A549 (cell line): Measurements from ENCODE around the gene SVIL.

ENCODE experiments used
- NFE2L2 ChIP-seq: fragments of 150-350 bp; conservative IDR thresholded peaks from 2 replicates; pipeline ENCODE4 v1.6.1; 2014; ENCODE audit warnings: low read length
- NPAS2 ChIP-seq: fragments of 250-450 bp; sonication (Bioruptor Pico); IDR thresholded peaks from 2 replicates; pipeline ENCODE4 v1.8.0; 2022; ENCODE audit warnings: mild to moderate bottlenecking, moderate library complexity, borderline replicate concordance
- TF ChIP-seq, protein P1 (sequence below): fragments of >200 bp; sonication (Bioruptor Twin); formaldehyde crosslinking; IDR thresholded peaks from 3 replicates; pipeline ENCODE4 v1.5.1; 2016
- TF ChIP-seq, protein P2 (sequence below): IDR thresholded peaks from 2 replicates; pipeline ENCODE4 v1.6.1; 2012
- TF ChIP-seq, protein P3 (sequence below): fragments of >200 bp; sonication (Bioruptor Twin); formaldehyde crosslinking; IDR thresholded peaks from 3 replicates; pipeline ENCODE4 v1.6.1; 2016

DNA sequence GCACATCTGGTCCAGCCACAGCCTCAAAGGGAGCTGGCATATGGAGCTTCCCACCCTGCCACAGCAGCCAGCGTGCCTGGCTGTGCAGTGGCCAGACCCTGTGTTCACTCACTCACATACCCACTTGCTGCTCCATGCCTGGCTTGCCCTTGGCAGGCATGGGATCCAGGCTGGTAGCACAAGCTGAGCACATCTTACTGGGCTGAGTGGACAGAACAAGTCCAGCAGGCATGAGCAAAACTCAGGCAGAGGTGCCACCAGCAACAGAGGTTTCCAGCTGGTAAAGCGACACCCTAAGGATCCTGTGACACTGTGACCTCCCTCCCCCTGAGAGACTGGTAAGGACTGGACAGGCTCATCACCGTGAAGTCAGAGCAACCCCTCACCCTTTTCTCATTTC is 25.1 kb downstream of the SVIL start:
- TF ChIP-seq, protein P1, sequence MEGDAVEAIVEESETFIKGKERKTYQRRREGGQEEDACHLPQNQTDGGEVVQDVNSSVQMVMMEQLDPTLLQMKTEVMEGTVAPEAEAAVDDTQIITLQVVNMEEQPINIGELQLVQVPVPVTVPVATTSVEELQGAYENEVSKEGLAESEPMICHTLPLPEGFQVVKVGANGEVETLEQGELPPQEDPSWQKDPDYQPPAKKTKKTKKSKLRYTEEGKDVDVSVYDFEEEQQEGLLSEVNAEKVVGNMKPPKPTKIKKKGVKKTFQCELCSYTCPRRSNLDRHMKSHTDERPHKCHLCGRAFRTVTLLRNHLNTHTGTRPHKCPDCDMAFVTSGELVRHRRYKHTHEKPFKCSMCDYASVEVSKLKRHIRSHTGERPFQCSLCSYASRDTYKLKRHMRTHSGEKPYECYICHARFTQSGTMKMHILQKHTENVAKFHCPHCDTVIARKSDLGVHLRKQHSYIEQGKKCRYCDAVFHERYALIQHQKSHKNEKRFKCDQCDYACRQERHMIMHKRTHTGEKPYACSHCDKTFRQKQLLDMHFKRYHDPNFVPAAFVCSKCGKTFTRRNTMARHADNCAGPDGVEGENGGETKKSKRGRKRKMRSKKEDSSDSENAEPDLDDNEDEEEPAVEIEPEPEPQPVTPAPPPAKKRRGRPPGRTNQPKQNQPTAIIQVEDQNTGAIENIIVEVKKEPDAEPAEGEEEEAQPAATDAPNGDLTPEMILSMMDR: no peak
- TF ChIP-seq NPAS2 (CRISPR knock-in tag) (no peak), NFE2L2 (no peak)
- TF ChIP-seq, protein P2, sequence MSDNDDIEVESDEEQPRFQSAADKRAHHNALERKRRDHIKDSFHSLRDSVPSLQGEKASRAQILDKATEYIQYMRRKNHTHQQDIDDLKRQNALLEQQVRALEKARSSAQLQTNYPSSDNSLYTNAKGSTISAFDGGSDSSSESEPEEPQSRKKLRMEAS: no peak
- TF ChIP-seq, protein P3, sequence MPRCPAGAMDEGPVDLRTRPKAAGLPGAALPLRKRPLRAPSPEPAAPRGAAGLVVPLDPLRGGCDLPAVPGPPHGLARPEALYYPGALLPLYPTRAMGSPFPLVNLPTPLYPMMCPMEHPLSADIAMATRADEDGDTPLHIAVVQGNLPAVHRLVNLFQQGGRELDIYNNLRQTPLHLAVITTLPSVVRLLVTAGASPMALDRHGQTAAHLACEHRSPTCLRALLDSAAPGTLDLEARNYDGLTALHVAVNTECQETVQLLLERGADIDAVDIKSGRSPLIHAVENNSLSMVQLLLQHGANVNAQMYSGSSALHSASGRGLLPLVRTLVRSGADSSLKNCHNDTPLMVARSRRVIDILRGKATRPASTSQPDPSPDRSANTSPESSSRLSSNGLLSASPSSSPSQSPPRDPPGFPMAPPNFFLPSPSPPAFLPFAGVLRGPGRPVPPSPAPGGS: no peak
